Left renal cortex interstitium (tissue), 4 donors: Measurements from ENCODE around the gene CALY. TPM values are rescaled to one million over a fixed set of nuclear protein-coding genes. Genes with fewer than 3 reads are reported as not detected.

Source experiments
- DNase-seq, 4 donors: peaks; one replicate each; pipeline ENCODE4 v3.0.0-alpha.2; 2013; ENCODE audit warnings: low read depth in 4 of 4, low spot score in 2 of 4, missing footprints in 1 of 4
- polyA plus RNA-seq, 4 donors: library from polyadenylated mRNA; unstranded; fragments of 120-200 nt; gene quantifications; one replicate each; pipeline ENCODE4 v1.2.1, GENCODE V29; 2013; ENCODE audit not compliant: insufficient read length in 4 of 4

CALY gene
- polyA plus RNA-seq, 4 donors = 0.31 to 0.73 TPM; not detected in 2

GRCh38 chr10:133276435-133277201 lies 60.1 kb downstream of the CALY start, which contains the start of gene ADAM8:
Gene ADAM8 (minus strand): TSS chr10:133276868. CDS start chr10:133276817, 51 bp downstream.
- no peak for DNase-seq

DNA sequence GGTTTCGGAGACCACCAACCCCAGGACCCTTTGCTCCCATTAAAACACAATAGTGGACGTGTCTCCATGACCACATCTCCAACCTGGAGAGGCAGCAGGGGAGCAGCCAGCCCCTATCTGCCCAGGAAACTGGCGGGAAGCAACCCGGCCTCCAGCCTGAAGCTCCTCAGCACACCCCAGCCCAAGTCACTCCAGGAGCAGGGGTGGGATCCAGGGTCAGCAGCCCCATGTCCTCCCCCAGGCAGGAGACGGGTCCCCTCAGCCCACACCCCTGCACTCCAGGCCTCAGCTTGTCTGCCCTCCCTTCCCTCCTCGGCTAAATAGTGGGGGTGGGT lies 60.6 kb downstream of the CALY start:
- no peak for DNase-seq

DNA sequence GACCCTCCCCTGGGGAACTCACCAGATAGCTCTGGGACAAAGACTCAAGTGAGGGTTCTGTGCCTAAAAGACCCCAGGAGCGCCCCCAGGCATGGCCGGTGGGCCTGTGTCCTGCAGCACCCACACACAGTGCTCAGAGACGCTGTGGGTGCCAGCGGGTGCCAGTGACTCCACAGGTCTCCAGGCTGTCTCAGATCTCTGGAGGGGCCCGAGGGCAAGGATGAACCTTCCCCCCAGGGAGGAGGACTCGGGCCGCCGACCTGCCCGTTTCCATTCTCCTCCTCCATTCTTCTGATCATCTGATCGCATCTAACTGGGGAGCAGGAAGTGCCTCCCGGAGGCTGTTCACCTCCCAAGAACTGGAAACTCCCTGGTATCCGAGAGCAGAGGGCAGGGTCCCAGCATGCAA lies 61.0 kb downstream of the CALY start:
- no peak for DNase-seq

DNA sequence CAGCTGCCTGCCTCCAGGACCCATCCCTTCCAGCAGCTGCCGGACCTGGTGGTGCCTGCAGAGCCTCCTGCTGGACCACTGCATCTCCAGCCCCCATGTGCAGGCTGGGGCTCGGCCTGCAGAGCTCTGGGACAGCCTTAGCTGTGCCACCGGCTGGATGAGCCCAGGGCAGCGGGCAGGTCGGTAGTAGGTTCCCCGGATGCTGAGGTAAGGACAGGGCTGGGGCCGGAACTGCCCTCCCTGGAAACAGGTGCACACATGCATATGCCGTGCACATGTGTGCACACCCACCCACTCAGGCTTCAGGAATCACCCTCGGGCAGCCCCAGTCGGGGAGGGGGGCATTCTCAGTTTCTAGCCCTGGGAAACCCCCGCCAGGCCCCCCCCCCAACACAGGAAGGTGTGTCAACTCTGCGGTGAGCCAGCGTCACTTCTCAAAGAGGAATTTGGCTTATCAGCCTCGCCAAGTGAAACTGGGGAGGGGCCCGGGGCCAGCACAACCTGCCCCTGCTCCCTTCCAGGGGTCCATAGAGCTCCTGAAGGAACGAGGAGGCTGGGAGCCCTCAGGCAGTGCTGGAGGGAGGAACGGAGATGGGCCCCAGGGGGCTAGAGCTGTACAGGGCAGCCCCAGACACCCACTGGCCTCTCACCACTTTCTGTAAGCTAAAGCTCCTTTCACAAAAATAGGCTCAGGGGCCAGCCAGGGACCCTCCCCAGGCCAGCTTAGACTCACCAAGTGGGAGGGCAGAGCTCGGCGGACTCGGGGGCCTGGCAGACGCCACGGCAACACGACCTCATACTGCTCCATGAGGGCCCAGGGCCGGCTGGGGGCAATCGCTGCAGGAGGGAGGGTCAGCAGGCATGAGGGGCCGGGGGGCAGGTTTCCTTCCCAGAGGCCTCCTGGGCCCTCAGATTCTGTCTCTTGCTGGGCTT lies 61.7 kb downstream of the CALY start:
- no peak for DNase-seq

Other genes with a start within 250 kb of the CALY start
- 1 to 10 TPM; 1.4 to 1.6 (median 1.6) TPM for gene ADGRA1, start 249.0 kb downstream of the CALY start, polyA plus RNA-seq
- gene KNDC1, start 176.7 kb downstream of the CALY start, polyA plus RNA-seq = 10 to 100 TPM in 2 of 4 donors, 1 to 10 TPM in 2; 4.5 to 11.4 (median 8.2) TPM
- under 1 TPM in 1 of 4 donors, not detected in 3; 0.09 TPM for gene UTF1, start 106.7 kb downstream of the CALY start, polyA plus RNA-seq
- under 1 TPM; 0.08 to 0.24 (median 0.15) TPM for gene VENTX, start 99.0 kb downstream of the CALY start, polyA plus RNA-seq
- gene ADAM8, start 60.0 kb downstream of the CALY start, polyA plus RNA-seq = 1 to 10 TPM; 1.3 to 4.1 (median 2.6) TPM
- gene TUBGCP2, start 28.0 kb downstream of the CALY start, polyA plus RNA-seq = 10 to 100 TPM; 62.0 to 77.6 (median 70.2) TPM
- gene ZNF511, start 28.0 kb downstream of the CALY start, polyA plus RNA-seq = 10 to 100 TPM; 32.0 to 53.7 (median 38.7) TPM
- gene PRAP1, start 10.5 kb upstream of the CALY start, polyA plus RNA-seq = 1 to 10 TPM; 2.9 to 6.8 (median 5.8) TPM
- gene FUOM, start 21.1 kb upstream of the CALY start, polyA plus RNA-seq = 10 to 100 TPM; 17.8 to 29.0 (median 21.9) TPM
- 100 to 1,000 TPM; 134 to 143 (median 138) TPM for gene ECHS1, start 36.5 kb upstream of the CALY start, polyA plus RNA-seq
- 1 to 10 TPM; 6.2 to 10.0 (median 6.4) TPM for gene PAOX, start 42.4 kb upstream of the CALY start, polyA plus RNA-seq
- 100 to 1,000 TPM in 1 of 4 donors, 10 to 100 TPM in 3; 60.3 to 104 (median 81.0) TPM for gene MTG1, start 57.3 kb upstream of the CALY start, polyA plus RNA-seq
- 1 to 10 TPM; 3.4 to 7.5 (median 5.3) TPM for gene SPRN, start 87.7 kb upstream of the CALY start, polyA plus RNA-seq
- gene SCART1, start 117.0 kb upstream of the CALY start, polyA plus RNA-seq = 1 to 10 TPM in 3 of 4 donors, under 1 TPM in 1; 0.42 to 4.3 (median 2.4) TPM
- 1 to 10 TPM in 2 of 4 donors, under 1 TPM in 2; 0.47 to 2.9 (median 1.6) TPM for gene CYP2E1, start 190.5 kb upstream of the CALY start, polyA plus RNA-seq
- gene SYCE1, start 228.7 kb upstream of the CALY start, polyA plus RNA-seq = under 1 TPM; 0.14 to 0.76 (median 0.45) TPM